PC-9 (cell line): ENCODE measurements around the gene TNRC6C.

Experiments
- EZH2 ChIP-seq: fragments of 200-600 bp; sonication (generic); IDR thresholded peaks from 2 replicates; pipeline ENCODE4 v1.8.0; 2017; ENCODE audit warnings: antibody characterized with exemption, low read depth
- TF ChIP-seq, protein P1 (sequence below): fragments of 200-600 bp; sonication (generic); conservative IDR thresholded peaks from 2 replicates; pipeline ENCODE4 v1.6.1; 2017; ENCODE audit warnings: mixed run types, antibody characterized with exemption, mild to moderate bottlenecking, moderate library complexity

- TF ChIP-seq, protein P1, sequence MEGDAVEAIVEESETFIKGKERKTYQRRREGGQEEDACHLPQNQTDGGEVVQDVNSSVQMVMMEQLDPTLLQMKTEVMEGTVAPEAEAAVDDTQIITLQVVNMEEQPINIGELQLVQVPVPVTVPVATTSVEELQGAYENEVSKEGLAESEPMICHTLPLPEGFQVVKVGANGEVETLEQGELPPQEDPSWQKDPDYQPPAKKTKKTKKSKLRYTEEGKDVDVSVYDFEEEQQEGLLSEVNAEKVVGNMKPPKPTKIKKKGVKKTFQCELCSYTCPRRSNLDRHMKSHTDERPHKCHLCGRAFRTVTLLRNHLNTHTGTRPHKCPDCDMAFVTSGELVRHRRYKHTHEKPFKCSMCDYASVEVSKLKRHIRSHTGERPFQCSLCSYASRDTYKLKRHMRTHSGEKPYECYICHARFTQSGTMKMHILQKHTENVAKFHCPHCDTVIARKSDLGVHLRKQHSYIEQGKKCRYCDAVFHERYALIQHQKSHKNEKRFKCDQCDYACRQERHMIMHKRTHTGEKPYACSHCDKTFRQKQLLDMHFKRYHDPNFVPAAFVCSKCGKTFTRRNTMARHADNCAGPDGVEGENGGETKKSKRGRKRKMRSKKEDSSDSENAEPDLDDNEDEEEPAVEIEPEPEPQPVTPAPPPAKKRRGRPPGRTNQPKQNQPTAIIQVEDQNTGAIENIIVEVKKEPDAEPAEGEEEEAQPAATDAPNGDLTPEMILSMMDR = no peak
- TF ChIP-seq EZH2 = no peak
Observed at GRCh38 chr17:78111727-78112517, 153.4 kb downstream of the TNRC6C start.
